Fibroblast of skin of scalp (primary cell): ENCODE results near the gene CYTH3.
"Not testable (repeated sequence)": the region's sequence is repeated elsewhere in the genome, so short reads cannot be mapped to it uniquely, and the experiment has no call there.

Experiments
- DNase-seq: peaks from one replicate; pipeline ENCODE4 v3.0.0-alpha.2; 2013

CYTH3 gene

GRCh38 chr7:6229284-6229683 is 43.1 kb downstream of the CYTH3 start:
- not testable (repeated sequence) for DNase-seq

GRCh38 chr7:6228361-6229229 is 43.8 kb downstream of the CYTH3 start:
- peak; percentile 48 for DNase-seq

- DNase-seq, result peak; percentile 76
These were observed 45.1 kb downstream of the CYTH3 start for GRCh38 chr7:6227294-6227846.

- peak; percentile 80 for DNase-seq
These were observed 46.1 kb downstream of the CYTH3 start for GRCh38 chr7:6226194-6226799.

GRCh38 chr7:6223411-6223810 is 49.0 kb downstream of the CYTH3 start:
- DNase-seq, result not testable (repeated sequence)

GRCh38 chr7:6223010-6223409 is 49.4 kb downstream of the CYTH3 start:
- DNase-seq, result not testable (repeated sequence)

GRCh38 chr7:6221340-6222319 is 50.8 kb downstream of the CYTH3 start:
- no peak for DNase-seq

GRCh38 chr7:6218329-6218728 is 54.1 kb downstream of the CYTH3 start:
- DNase-seq, result no peak

GRCh38 chr7:6212008-6212407 is 60.4 kb downstream of the CYTH3 start:
- no peak for DNase-seq

GRCh38 chr7:6210621-6211372 is 61.6 kb downstream of the CYTH3 start:
- DNase-seq, result no peak

GRCh38 chr7:6209340-6209739 is 63.1 kb downstream of the CYTH3 start:
- no peak for DNase-seq

GRCh38 chr7:6208573-6209328 is 63.7 kb downstream of the CYTH3 start:
- no peak for DNase-seq

GRCh38 chr7:6205971-6206660 is 66.3 kb downstream of the CYTH3 start:
- peak; percentile 68 for DNase-seq

- no peak for DNase-seq
These were observed 69.0 kb downstream of the CYTH3 start for GRCh38 chr7:6203381-6203780.

GRCh38 chr7:6202117-6202516 is 70.3 kb downstream of the CYTH3 start:
- DNase-seq, result no peak

GRCh38 chr7:6200971-6201370 is 71.5 kb downstream of the CYTH3 start:
- no peak for DNase-seq

GRCh38 chr7:6198689-6199595 is 73.5 kb downstream of the CYTH3 start:
- DNase-seq, result no peak

- no peak for DNase-seq
These were observed 74.4 kb downstream of the CYTH3 start for GRCh38 chr7:6197801-6198551.
